ENCODE results near the gene DCHS1.

The DCHS1 gene

GRCh38 chr11:6587360-6587953 is 68.2 kb downstream of the DCHS1 start:
- H3K4me3 ChIP-seq (ENCODE audit: low read length), result no peak overlapping the region
- DNase-seq (ENCODE audit: low read depth), result no peak
- no peak for TF ChIP-seq CTCF (IDR thresholded peaks at IDR 0.05; ENCODE audit: insufficient read depth, low read depth, low read length, missing control alignments)

GRCh38 chr11:6586434-6587359 is 68.9 kb downstream of the DCHS1 start:
- DNase-seq (ENCODE audit: low read depth), result no peak
- TF ChIP-seq CTCF (IDR thresholded peaks at IDR 0.05; ENCODE audit: insufficient read depth, low read depth, low read length, missing control alignments), result no peak
- H3K4me3 ChIP-seq (ENCODE audit: low read length), result no peak overlapping the region

- DNase-seq (ENCODE audit: low read depth), result no peak
- TF ChIP-seq CTCF (IDR thresholded peaks at IDR 0.05; ENCODE audit: insufficient read depth, low read depth, low read length, missing control alignments), result no peak
- H3K4me3 ChIP-seq (ENCODE audit: low read length), result no peak overlapping the region
Observed at GRCh38 chr11:6584528-6584927, 71.1 kb downstream of the DCHS1 start.

- no peak for TF ChIP-seq CTCF (IDR thresholded peaks at IDR 0.05; ENCODE audit: insufficient read depth, low read depth, low read length, missing control alignments)
- H3K4me3 ChIP-seq (ENCODE audit: low read length), result no peak overlapping the region
- DNase-seq (ENCODE audit: low read depth), result no peak
Observed at GRCh38 chr11:6583584-6583983, 72.0 kb downstream of the DCHS1 start.

- H3K4me3 ChIP-seq (ENCODE audit: low read length), result no peak overlapping the region
- DNase-seq (ENCODE audit: low read depth), result no peak
- TF ChIP-seq CTCF (IDR thresholded peaks at IDR 0.05; ENCODE audit: insufficient read depth, low read depth, low read length, missing control alignments), result no peak
Observed at GRCh38 chr11:6579681-6580080, 75.9 kb downstream of the DCHS1 start.

GRCh38 chr11:6578134-6578533 is 77.5 kb downstream of the DCHS1 start:
- no peak overlapping the region for H3K4me3 ChIP-seq (ENCODE audit: low read length)
- TF ChIP-seq CTCF (IDR thresholded peaks at IDR 0.05; ENCODE audit: insufficient read depth, low read depth, low read length, missing control alignments), result no peak
- DNase-seq (ENCODE audit: low read depth), result no peak

Data from epithelial cell of esophagus (primary cell).